Liver (tissue), 9 donors: Measurements from ENCODE around the gene ATP10B. TPM values are rescaled to one million over a fixed set of nuclear protein-coding genes. Genes with fewer than 3 reads are reported as not detected.

ENCODE experiments used
- DNase-seq: peaks from one replicate; pipeline ENCODE4 v3.0.0-alpha.2; 2017; ENCODE audit warnings: low spot score
- H3K27ac ChIP-seq, 2 donors: one replicate each; pipeline ENCODE4 v1.7.0; 2013; ENCODE audit warnings: inconsistent platforms in 2 of 2, low read length in 2 of 2, control low read depth in 1 of 2, low read depth in 1 of 2, mild to moderate bottlenecking in 1 of 2
- H3K27me3 ChIP-seq, 4 donors: one replicate each; pipeline versions ENCODE4 v1.6.1 to v1.7.0; 2013; ENCODE audit warnings: low read length in 3 of 4, inconsistent platforms in 1 of 4, mild to moderate bottlenecking in 1 of 4, moderate library complexity in 1 of 4; ENCODE audit not compliant: control insufficient read depth in 4 of 4, insufficient read depth in 4 of 4
- H3K36me3 ChIP-seq, 4 donors: one replicate each; pipeline versions ENCODE4 v1.6.1 to v1.7.0; 2013; ENCODE audit warnings: low read length in 3 of 4, mild to moderate bottlenecking in 3 of 4, low read depth in 1 of 4, moderate library complexity in 1 of 4; ENCODE audit not compliant: control insufficient read depth in 4 of 4, insufficient read depth in 3 of 4
- H3K4me1 ChIP-seq, 4 donors: one replicate each; pipeline versions ENCODE4 v1.6.1 to v1.7.0; 2013; ENCODE audit warnings: low read length in 3 of 4, mild to moderate bottlenecking in 3 of 4, moderate library complexity in 1 of 4; ENCODE audit not compliant: control insufficient read depth in 4 of 4, insufficient read depth in 4 of 4
- H3K4me3 ChIP-seq, 3 donors: one replicate each; pipeline versions ENCODE4 v1.6.1 to v1.7.0; 2013; ENCODE audit warnings: low read length in 3 of 3, control low read depth in 1 of 3, low read depth in 1 of 3, mild to moderate bottlenecking in 1 of 3
- H3K9ac ChIP-seq, 2 donors: one replicate each; pipeline ENCODE4 v1.7.0; 2013; ENCODE audit warnings: low read length in 2 of 2, mild to moderate bottlenecking in 2 of 2, moderate library complexity in 2 of 2, control low read depth in 1 of 2, low read depth in 1 of 2
- H3K9me3 ChIP-seq, 4 donors: one replicate each; pipeline versions ENCODE4 v1.6.1 to v1.7.0; 2013; ENCODE audit warnings: low read length in 3 of 4; ENCODE audit not compliant: control insufficient read depth in 4 of 4
- EGR1 ChIP-seq, 2 donors: IDR thresholded peaks; 2 replicates each; pipeline ENCODE4 v1.6.1; 2016 to 2018; ENCODE audit warnings: antibody characterized with exemption in 2 of 2, low read depth in 2 of 2
- FOXA1 ChIP-seq: IDR thresholded peaks from 2 replicates; pipeline ENCODE4 v1.6.1; 2016; ENCODE audit warnings: antibody characterized with exemption
- FOXA2 ChIP-seq: IDR thresholded peaks from 2 replicates; pipeline ENCODE4 v1.6.1; 2016; ENCODE audit warnings: antibody characterized with exemption
- GABPA ChIP-seq, 2 donors: IDR thresholded peaks in 1 of 2; conservative IDR thresholded peaks in 1 of 2; 2 replicates each; pipeline ENCODE4 v1.6.1; 2016; ENCODE audit warnings: antibody characterized with exemption in 2 of 2, mild to moderate bottlenecking in 1 of 2, moderate library complexity in 1 of 2
- HNF4A ChIP-seq, 2 donors: conservative IDR thresholded peaks; 2 replicates each; pipeline ENCODE4 v1.6.1; 2016; ENCODE audit warnings: antibody characterized with exemption in 2 of 2, mild to moderate bottlenecking in 2 of 2
- HNF4G ChIP-seq: IDR thresholded peaks from 2 replicates; pipeline ENCODE4 v1.6.1; 2016; ENCODE audit warnings: antibody characterized with exemption
- NR2F2 ChIP-seq: IDR thresholded peaks from 2 replicates; pipeline ENCODE4 v1.6.1; 2016; ENCODE audit warnings: antibody characterized with exemption
- RXRA ChIP-seq, 2 donors: IDR thresholded peaks; 2 replicates each; pipeline ENCODE4 v1.6.1; 2017 to 2018; ENCODE audit warnings: antibody characterized with exemption in 2 of 2, mild to moderate bottlenecking in 1 of 2
- SP1 ChIP-seq: IDR thresholded peaks from 2 replicates; pipeline ENCODE4 v1.6.1; 2018; ENCODE audit warnings: antibody characterized with exemption, mild to moderate bottlenecking
- TAF1 ChIP-seq: conservative IDR thresholded peaks from 2 replicates; pipeline ENCODE4 v1.6.1; 2016; ENCODE audit warnings: antibody characterized with exemption, mild to moderate bottlenecking
- YY1 ChIP-seq: IDR thresholded peaks from 2 replicates; pipeline ENCODE4 v1.6.1; 2016; ENCODE audit warnings: antibody characterized with exemption, mild to moderate bottlenecking
- WGBS: extraction: QIAGEN DNeasy Blood & Tissue Kit; methylation state at CpG from one replicate; pipeline ENCODE4 v1.1.7; 2013; 5-methylcytosine and 5-hydroxymethylcytosine counted together
- polyA plus RNA-seq, 2 donors: library from polyadenylated mRNA; stranded (reverse) in 1 of 2; unstranded in 1 of 2; fragments of 200-250 nt in 1 of 2; fragments of >200 nt in 1 of 2; fragmentation: Nextera tagmentation in 1 of 2; extraction: Ambion mirVana in 1 of 2; gene quantifications; one replicate each; pipeline versions ENCODE4 v1.2.1 to v1.2.3, GENCODE V29; 2013 to 2015
- total RNA-seq, 2 donors: library from RNA; depleted of rRNA; stranded (reverse); fragments of >200 nt; gene quantifications; one replicate each; pipeline ENCODE4 v1.2.3, GENCODE V29; 2014
- TF ChIP-seq, protein P1 (sequence below): IDR thresholded peaks from 2 replicates; pipeline ENCODE4 v1.6.1; 2016; ENCODE audit warnings: antibody characterized with exemption, mild to moderate bottlenecking
- TF ChIP-seq, protein P2 (sequence below): fragments of 150-350 bp; IDR thresholded peaks from 2 replicates; pipeline ENCODE4 v1.5.1; 2017; ENCODE audit warnings: improper control_type of control experiment, low read depth, low read length; ENCODE audit not compliant: missing input control
- TF ChIP-seq, protein P3 (sequence below): IDR thresholded peaks from 2 replicates; pipeline ENCODE4 v1.6.1; 2016; ENCODE audit warnings: antibody characterized with exemption
- TF ChIP-seq, protein P4 (sequence below): IDR thresholded peaks from 2 replicates; pipeline ENCODE4 v1.6.1; 2016; ENCODE audit warnings: antibody characterized with exemption
- donor health status: healthy.
- donor health status: healthy.
- donor health status: healthy.
- donor health status: healthy.
- donor health status: healthy.

ATP10B gene
- total and polyA plus RNA-seq, 4 donors: 0.05 to 0.67 (median 0.05) TPM; not detected in 1

DNA sequence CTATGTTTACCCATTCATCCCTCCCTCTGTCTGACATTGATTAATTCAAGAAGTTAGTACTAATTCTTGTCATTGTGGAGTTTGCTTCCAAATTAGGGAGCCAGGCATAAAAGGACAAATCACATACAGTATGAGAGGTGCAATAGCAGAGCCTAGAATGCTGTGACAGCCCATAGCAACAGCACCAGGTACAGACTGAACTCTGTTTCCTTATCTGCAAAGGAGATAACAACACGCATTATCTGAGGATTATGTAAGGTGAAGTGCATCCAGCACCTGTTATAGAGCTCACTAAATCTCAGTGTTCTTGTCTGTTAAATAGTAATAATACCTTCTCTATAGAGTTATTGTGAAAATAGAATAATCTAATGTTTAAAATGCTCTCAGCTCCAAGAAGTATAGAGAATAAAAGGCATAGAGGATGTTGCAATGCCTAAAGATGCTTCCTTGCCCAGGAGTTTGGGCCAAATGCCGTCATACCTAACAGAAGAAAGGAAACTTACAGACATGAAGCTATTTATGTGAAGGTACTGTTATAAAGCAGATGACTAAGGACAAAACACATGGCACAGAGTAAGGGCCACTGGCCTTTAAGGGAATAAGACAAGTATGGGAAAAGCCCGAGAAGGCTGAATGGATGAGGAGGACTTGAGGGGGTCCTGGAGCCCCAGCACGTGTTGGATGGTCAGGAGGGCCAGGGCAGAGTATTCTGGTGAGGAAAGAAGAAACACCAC is 214.5 kb downstream of the ATP10B start:
- Histone ChIP-seq H3K36me3 (no peaks in the 10 kb centered on the region), H3K4me1 (no peaks in the 10 kb centered on the region), H3K9me3 (no peaks in the 10 kb centered on the region), H3K9ac (no peak overlapping the region), H3K27ac (no peak overlapping the region), H3K4me3 (no peak overlapping the region), H3K27me3 (no peaks in the 10 kb centered on the region)
- DNase-seq: no peak
- TF ChIP-seq HNF4G (no peak), HNF4A (conservative IDR thresholded peaks at IDR 0.05) (no peak)
- 50% methylated on average over 4 of the region's 4 CpGs for WGBS

DNA sequence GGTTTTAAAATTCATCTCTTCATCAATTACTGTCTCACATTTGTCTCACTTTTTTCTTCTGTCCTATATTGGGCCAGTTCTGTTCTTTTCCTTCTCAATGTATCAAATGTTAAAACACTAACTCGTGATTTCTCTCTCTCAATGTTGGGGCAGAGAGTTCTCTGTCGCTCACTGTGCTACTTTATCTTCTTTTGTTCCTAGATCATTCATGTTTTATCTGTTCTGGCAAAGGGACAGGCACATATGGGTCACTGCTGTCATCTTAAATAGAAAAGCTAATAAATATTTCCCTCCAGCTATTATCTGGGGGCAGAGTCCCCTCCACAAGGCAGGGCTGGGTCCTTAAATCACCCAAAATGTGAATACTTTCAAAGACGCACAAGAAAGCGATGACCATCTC is 216.3 kb downstream of the ATP10B start:
- WGBS: 76% methylated on average over 4 of the region's 4 CpGs
- Histone ChIP-seq H3K9me3 (no peaks in the 10 kb centered on the region), H3K9ac (no peak overlapping the region), H3K4me1 (no peaks in the 10 kb centered on the region), H3K27me3 (no peaks in the 10 kb centered on the region), H3K4me3 (no peak overlapping the region), H3K36me3 (no peaks in the 10 kb centered on the region), H3K27ac (no peak overlapping the region)
- no peak for DNase-seq
- TF ChIP-seq, protein P1, sequence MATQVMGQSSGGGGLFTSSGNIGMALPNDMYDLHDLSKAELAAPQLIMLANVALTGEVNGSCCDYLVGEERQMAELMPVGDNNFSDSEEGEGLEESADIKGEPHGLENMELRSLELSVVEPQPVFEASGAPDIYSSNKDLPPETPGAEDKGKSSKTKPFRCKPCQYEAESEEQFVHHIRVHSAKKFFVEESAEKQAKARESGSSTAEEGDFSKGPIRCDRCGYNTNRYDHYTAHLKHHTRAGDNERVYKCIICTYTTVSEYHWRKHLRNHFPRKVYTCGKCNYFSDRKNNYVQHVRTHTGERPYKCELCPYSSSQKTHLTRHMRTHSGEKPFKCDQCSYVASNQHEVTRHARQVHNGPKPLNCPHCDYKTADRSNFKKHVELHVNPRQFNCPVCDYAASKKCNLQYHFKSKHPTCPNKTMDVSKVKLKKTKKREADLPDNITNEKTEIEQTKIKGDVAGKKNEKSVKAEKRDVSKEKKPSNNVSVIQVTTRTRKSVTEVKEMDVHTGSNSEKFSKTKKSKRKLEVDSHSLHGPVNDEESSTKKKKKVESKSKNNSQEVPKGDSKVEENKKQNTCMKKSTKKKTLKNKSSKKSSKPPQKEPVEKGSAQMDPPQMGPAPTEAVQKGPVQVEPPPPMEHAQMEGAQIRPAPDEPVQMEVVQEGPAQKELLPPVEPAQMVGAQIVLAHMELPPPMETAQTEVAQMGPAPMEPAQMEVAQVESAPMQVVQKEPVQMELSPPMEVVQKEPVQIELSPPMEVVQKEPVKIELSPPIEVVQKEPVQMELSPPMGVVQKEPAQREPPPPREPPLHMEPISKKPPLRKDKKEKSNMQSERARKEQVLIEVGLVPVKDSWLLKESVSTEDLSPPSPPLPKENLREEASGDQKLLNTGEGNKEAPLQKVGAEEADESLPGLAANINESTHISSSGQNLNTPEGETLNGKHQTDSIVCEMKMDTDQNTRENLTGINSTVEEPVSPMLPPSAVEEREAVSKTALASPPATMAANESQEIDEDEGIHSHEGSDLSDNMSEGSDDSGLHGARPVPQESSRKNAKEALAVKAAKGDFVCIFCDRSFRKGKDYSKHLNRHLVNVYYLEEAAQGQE: no peak
- TF ChIP-seq FOXA1 (no peak), GABPA (IDR thresholded peaks at IDR 0.05 in 1 of 2, conservative IDR thresholded peaks at IDR 0.05 in 1 of 2) (no peak), SP1 (no peak), HNF4A (conservative IDR thresholded peaks at IDR 0.05) (no peak), NR2F2 (no peak), HNF4G (no peak), TAF1 (no peak), RXRA (IDR thresholded peaks at IDR 0.05) (no peak), EGR1 (IDR thresholded peaks at IDR 0.05; ENCODE audit: low read depth in 2 of 2) (no peak)
- TF ChIP-seq, protein P2, sequence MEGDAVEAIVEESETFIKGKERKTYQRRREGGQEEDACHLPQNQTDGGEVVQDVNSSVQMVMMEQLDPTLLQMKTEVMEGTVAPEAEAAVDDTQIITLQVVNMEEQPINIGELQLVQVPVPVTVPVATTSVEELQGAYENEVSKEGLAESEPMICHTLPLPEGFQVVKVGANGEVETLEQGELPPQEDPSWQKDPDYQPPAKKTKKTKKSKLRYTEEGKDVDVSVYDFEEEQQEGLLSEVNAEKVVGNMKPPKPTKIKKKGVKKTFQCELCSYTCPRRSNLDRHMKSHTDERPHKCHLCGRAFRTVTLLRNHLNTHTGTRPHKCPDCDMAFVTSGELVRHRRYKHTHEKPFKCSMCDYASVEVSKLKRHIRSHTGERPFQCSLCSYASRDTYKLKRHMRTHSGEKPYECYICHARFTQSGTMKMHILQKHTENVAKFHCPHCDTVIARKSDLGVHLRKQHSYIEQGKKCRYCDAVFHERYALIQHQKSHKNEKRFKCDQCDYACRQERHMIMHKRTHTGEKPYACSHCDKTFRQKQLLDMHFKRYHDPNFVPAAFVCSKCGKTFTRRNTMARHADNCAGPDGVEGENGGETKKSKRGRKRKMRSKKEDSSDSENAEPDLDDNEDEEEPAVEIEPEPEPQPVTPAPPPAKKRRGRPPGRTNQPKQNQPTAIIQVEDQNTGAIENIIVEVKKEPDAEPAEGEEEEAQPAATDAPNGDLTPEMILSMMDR: no peak
- TF ChIP-seq, protein P3, sequence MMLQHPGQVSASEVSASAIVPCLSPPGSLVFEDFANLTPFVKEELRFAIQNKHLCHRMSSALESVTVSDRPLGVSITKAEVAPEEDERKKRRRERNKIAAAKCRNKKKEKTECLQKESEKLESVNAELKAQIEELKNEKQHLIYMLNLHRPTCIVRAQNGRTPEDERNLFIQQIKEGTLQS: no peak

DNA sequence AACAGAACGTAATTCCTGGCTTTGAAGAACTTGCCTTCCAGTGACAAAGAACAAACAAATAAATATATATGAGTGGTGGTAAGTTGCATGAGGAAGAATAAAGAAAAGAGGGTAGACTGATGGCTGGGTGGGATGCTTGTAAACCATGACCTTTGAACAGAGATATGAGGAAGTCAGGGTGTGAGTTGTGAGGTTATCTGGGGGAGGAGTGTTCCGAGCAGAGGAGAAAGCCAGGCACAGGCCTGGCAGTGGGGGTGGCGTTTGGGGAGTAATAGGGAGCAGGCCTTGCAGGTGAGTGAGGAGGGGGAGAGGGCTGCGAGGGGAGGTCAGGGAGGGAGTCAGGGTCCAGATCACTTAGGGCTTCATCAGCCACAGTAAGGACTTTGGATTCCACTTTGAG is 217.0 kb downstream of the ATP10B start:
- H3K27ac ChIP-seq: no peak overlapping the region
- no peak for TF ChIP-seq NR2F2
- TF ChIP-seq HNF4G: no peak
- no peak for TF ChIP-seq HNF4A (conservative IDR thresholded peaks at IDR 0.05)
- no peak for TF ChIP-seq RXRA (IDR thresholded peaks at IDR 0.05)
- TF ChIP-seq, protein P1: no peak
- TF ChIP-seq TAF1: no peak
- TF ChIP-seq, protein P4, sequence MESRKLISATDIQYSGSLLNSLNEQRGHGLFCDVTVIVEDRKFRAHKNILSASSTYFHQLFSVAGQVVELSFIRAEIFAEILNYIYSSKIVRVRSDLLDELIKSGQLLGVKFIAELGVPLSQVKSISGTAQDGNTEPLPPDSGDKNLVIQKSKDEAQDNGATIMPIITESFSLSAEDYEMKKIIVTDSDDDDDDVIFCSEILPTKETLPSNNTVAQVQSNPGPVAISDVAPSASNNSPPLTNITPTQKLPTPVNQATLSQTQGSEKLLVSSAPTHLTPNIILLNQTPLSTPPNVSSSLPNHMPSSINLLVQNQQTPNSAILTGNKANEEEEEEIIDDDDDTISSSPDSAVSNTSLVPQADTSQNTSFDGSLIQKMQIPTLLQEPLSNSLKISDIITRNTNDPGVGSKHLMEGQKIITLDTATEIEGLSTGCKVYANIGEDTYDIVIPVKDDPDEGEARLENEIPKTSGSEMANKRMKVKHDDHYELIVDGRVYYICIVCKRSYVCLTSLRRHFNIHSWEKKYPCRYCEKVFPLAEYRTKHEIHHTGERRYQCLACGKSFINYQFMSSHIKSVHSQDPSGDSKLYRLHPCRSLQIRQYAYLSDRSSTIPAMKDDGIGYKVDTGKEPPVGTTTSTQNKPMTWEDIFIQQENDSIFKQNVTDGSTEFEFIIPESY: no peak
- no peak for TF ChIP-seq YY1
- no peak for TF ChIP-seq FOXA2
- TF ChIP-seq, protein P3: no peak

More for the DNA sequence above, 217.0 kb downstream of the ATP10B start:
- no peak for DNase-seq
- Histone ChIP-seq H3K4me3 (no peak overlapping the region), H3K9me3 (no peaks in the 10 kb centered on the region), H3K27me3 (no peaks in the 10 kb centered on the region), H3K36me3 (no peaks in the 10 kb centered on the region), H3K9ac (no peak overlapping the region), H3K4me1 (no peaks in the 10 kb centered on the region)
- 50% methylated on average over 4 of the region's 4 CpGs for WGBS
